GM18867 (cell line): Measurements from ENCODE around the gene VASP.

ENCODE experiments used
- ATAC-seq: cut with Tn5 transposase; IDR thresholded peaks from one replicate; pipeline ENCODE4 v1.9.1; 2021; ENCODE audit warnings: mild to moderate bottlenecking, moderate library complexity; ENCODE audit not compliant: unreplicated experiment

The VASP gene

DNA sequence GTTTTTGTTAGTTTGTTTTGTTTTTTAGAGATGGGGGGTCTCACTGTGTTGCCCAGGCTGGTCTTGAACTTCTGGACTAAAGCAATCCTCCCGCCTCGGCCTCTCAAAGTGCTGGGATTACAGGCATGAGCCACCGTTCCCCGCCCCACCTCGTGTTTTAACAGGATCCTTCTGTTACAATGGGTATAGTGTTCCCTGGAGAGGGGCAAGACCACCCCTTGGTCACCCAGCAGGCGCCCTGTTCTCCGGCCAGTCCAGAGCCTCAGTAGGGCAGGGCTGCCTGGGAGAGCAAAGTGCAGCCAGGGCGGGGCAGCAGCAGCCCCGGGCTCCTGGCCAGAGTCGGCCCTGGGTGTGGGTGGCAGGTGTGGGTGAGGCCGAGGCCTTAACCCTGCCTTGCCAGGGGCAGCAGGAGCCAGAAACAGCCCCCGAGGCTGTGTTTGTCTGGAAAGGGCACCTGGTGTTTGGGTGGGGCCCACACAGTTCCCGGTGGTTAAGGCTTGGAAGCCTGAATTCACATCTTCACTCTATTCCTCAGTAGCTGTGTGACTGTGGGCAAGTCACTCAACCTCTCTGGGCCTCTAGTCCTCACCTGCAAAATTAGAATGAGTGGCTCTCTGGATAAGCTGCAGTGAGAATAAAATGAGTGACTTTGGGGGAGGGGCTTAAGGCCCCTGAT lies 7.2 kb downstream of the VASP start:
- ATAC-seq: no peak

DNA sequence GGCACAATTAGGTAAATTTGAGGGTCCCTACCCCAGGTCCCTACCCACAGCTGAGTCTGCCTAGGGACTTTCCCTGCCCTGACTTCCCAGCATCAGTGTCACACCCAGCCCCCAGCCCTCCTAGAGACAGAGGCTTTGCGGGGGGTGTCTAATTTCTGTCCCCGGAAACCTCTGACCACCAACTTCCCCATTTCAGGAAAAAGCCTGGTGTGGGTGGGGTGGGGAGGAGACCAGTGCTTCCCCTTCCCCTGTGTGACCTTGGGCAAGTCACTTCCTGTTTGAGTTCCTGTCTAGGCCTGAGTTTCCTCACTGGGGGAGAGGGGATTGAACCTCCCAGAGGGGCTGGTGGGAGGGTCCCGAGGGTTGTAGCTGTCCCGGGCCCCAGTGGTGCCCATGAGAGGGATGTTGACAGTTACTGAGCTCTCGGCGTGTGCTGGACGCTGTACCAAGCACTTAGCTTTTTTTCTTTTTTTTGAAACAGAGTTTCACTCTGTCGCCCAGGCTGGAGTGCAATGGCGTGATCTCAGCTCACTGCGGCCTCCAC lies 7.9 kb downstream of the VASP start:
- ATAC-seq: no peak

DNA sequence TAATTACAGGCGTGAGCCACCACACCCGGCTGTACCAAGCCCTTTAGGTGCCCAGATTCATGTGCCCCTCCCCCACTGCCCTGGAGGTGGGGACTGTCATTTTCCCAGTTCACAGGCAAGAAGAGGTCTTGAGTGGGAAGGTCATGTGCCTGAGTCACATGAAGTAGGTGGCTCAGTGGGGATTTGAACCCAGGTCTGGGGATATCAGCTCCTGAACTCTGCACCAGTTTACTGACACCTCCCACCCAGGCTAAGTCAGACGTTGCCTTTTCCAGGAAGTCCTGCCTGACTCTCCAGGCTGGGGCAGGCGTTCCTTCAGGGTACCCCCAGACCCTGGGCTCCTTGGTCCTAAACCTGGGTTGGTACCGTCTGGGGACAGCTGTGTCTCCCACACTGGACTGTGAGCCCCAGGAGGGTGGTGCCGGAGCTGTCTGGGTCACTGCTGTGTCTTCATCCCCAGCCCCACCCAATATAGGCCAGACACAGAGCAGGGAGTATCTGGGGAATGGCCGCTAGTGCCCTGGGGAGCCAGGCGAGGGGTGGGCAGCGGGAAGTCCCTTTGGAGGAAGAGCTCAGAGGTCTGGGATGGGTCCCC lies 8.6 kb downstream of the VASP start:
- no peak for ATAC-seq

DNA sequence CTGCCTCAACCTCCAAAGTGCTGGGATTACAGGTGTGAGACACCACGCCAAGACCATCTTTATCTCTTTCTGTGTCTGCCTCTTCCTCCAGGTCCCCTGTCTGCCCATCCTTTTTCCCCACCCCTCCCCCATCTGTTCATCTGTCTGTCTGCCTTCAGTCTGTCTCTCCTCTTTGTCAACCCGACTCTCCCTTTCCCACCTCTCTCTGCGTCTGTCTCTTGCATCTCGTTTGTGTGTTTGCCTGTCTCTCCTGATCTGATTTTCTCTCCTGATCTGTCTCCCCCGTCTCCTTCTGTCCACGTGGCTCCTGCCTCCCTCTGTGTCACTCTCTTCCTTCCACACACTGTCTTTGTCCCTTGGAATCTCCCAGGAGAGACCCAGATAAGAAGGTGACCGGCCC lies 10.0 kb downstream of the VASP start:
- no peak for ATAC-seq

DNA sequence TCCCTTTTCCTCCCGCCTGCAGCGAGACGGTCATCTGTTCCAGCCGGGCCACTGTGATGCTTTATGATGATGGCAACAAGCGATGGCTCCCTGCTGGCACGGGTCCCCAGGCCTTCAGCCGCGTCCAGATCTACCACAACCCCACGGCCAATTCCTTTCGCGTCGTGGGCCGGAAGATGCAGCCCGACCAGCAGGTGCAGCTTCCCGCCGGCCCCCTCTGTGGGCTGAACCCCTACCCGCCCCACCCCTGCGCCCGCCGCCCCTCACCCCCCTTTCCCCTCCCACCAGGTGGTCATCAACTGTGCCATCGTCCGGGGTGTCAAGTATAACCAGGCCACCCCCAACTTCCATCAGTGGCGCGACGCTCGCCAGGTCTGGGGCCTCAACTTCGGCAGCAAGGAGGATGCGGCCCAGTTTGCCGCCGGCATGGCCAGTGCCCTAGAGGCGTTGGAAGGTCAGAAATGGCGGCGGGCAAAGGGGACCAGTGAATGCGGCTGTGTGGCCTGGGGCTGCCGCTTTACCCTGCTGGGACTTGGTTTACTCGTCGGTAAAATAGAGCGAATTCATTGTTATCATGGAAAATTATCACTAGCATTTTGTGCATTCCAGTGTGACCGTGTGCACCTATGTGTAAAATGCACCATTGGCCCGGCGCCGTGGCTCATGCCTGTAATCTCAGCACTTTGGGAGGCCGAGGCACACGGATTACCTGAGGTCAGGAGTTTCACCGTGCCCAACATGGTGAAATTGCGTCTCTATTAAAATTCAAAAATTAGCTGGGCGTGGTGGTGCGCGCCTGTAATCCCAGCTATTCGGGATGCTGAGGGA lies 10.6 kb downstream of the VASP start:
- ATAC-seq: no peak

DNA sequence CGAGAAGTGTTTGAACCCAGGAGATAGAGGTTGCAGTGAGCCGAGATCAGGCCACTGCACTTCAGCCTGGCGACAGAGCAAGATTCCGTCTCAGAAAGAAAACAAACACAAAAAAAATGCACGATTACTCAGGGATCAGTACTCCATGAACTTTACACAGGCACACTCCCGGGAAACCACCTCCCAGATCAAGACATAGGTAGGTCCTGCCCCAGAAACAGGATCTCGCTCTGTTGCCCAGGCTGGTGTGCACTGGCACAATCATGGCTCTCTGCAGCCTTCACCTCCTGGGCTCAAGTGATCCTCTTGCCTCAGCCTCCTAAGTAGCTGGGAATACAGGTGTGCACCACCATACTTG lies 11.2 kb downstream of the VASP start:
- no peak for ATAC-seq

DNA sequence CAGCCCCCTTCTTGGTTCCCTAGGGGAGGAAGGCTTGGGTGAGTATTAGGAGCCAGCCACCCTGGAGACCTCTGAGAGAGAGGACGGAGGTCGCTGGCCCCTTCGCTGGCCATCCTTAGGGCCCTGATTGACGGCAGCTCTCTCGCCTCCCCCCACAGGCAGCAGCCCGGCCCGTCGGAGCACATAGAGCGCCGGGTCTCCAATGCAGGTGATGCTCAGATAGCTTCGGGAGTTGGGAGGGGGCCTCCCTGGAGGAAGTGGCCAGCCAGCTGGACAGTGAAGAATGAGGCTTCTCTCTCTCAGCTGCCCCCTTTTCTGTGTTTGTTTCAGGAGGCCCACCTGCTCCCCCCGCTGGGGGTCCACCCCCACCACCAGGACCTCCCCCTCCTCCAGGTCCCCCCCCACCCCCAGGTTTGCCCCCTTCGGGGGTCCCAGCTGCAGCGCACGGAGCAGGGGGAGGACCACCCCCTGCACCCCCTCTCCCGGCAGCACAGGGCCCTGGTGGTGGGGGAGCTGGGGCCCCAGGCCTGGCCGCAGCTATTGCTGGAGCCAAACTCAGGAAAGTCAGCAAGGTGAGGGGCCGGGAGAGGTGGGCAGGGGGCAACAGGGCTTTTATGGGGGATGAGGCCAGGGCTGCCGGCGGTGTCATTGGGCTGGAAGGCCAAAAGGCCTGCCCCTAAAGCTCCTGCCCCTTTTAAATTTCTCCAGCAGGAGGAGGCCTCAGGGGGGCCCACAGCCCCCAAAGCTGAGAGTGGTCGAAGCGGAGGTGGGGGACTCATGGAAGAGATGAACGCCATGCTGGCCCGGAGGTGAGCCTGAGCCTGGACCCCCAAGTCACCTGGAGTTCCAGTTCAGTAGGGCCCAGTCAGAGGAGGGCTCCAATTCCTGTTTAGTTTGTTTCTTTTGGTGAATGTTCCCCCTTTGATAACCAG lies 15.0 kb downstream of the VASP start:
- ATAC-seq: no peak

DNA sequence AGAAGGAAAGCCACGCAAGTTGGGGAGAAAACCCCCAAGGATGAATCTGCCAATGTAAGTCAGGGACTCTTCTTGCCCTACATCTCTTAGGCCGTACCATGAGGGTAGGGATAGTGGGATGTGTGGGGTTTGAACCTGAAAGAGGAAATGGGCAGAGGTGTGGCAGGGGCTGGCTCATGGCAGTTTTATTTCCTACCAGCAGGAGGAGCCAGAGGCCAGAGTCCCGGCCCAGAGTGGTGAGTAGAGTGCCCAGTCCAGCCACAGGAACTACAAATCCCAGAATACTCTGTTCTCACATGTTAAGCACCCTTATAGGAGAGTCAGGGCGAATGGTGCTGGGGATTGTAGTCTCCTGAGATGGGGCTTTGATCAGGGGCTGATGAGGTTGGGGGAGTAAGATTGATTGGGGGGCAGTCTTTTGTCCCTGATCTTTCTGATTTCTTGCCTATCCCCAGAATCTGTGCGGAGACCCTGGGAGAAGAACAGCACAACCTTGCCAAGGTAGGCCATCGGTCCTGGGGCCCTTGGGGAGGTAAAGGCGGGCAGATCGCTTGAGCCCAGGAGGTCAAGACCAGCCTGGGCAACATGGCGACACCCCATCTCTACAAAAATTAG lies 16.5 kb downstream of the VASP start:
- ATAC-seq: peak; percentile 78

DNA sequence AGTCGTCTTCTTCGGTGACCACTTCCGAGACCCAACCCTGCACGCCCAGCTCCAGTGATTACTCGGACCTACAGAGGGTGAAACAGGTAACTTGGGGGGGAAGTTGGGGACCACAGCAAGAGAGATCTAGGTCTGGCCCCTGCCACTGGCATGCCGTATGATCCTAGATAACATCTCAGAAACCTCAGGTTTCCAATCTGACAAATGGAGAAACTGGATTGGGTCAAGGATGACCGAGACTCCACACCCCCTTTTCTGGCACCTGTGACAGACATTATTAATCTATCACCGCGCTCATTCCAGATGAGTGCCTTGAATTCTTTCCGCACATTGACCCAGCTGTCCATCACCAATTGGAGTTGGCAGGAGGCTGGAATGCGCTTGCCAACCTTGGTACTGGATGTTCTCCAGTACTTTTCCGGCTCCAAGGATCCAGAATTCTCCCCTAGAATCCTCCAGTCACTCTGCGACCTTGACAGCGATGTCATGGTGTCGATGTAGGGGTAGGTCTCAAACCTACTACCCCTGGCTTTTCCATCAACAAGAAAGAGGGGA lies 17.4 kb downstream of the VASP start:
- ATAC-seq: no peak

DNA sequence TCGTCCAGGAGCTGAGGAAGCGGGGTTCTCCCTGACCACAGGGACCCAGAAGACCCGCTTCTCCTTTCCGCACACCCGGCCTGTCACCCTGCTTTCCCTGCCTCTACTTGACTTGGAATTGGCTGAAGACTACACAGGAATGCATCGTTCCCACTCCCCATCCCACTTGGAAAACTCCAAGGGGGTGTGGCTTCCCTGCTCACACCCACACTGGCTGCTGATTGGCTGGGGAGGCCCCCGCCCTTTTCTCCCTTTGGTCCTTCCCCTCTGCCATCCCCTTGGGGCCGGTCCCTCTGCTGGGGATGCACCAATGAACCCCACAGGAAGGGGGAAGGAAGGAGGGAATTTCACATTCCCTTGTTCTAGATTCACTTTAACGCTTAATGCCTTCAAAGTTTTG lies 18.9 kb downstream of the VASP start:
- no peak for ATAC-seq

DNA sequence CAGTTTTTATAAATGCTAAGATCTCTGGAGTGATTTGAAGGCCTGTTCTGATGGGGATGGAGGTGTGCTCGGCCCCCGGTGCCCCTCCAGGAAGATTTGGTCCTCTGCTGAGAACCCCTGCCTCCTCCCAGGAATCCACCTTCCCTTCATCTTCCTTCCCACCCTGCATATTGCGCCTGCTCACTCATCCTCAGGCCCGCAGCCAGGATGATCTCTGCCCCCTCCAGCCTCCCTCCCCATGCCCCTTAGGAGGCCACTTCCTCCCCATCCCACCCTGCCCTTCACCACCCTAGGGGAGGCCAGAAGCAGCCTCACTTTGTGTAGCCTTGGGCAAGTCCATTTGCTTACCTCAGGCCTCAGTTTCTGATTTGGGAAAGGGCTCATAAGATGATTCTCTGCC lies 19.7 kb downstream of the VASP start:
- ATAC-seq: no peak

DNA sequence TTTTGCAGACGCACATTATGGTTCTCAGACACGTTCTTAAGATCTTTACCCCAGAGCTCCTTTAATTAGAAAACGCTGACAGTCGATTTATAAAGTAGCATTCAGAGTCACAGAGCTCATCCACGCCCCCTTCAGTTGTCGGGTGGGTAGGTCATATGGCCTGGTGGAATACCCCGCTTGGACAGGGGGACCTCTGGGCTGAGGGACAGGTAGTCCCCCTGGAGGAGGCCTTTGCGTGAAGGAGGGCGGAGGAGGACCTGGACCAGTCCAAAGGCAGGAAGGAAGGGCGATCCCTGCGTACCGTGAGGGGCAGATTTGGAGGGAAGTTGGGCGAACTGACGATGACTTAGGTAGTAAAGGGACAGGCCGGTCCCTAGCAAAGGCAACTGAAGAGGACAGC lies 20.5 kb downstream of the VASP start:
- no peak for ATAC-seq

DNA sequence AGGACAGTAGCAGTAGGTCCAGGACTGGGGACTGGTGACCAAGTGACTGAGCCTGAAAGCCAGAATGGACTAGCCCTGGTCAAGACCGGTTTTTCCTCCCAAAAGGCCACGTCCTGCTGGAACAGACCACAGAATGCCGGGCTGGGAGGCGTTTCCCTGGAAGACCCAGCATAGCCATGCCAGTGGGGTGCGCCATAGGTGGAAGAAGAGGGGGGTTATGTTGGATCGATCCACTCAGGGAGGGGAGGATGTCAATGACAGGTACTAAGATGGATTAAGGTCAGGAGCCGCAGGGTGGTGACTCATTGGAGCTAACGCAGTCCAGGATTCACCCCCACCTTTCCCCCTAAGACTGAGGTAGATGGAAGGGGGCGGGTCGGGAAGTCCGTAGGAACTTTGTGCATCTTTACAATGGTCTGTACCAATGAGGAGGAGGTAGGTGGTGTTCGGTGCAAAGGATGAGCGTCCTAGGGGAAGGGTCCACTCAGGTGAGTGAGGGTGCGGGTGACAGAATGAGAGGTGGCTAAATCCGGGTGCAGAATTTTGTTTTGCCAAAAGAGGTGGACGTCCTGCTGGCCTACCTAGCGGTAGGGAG lies 21.0 kb downstream of the VASP start:
- ATAC-seq: no peak

DNA sequence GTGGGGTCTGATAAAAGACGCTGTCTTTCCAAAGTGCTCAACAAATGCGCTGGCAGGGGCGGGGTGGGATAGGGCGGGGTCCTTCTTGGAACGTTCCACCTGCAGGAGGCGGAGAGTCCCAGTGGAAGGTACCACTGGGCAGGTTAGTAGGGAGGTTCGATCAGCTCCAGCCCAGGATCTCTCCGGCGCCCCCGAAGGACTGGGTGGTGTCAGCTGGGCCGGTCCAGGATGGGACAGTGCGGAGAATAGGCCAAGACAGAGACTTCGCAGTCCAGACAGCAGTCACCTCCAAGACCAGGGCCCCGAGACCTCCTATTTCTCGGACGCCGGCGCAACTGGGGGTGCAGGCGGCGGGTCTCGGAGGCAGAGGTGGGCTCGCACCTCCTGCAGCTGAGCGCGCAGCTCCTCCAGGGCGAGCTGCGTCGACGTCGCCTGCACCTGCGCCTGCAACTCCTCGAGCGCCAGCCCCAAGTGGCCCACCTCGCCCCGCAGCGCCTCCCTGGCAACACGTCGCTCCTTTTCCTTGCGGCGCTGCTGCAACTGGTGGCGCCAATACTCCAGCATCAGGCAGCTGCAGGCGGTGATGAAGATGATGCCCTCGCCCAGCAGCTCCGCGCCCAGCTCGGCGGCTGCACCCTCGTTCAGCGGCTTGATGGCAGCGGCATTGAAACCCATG lies 21.6 kb downstream of the VASP start:
- ATAC-seq: no peak

DNA sequence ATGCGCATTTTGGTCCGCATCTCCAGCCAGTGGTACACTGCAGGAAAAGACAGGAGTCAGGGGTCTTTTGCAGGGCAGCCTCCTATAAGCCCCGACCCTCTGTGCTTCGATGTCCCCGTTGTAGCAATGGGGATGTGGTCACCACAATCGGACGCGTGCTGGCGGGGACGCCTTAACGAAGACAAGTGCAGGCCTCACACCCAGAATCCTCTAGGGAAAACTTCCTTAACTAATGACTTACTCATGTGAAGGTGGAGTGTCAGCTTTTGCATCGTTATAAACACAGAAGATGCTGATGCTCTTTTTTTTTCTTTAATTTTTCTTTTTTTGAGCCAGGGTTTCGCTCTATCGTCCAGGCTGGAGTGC lies 22.1 kb downstream of the VASP start:
- no peak for ATAC-seq

DNA sequence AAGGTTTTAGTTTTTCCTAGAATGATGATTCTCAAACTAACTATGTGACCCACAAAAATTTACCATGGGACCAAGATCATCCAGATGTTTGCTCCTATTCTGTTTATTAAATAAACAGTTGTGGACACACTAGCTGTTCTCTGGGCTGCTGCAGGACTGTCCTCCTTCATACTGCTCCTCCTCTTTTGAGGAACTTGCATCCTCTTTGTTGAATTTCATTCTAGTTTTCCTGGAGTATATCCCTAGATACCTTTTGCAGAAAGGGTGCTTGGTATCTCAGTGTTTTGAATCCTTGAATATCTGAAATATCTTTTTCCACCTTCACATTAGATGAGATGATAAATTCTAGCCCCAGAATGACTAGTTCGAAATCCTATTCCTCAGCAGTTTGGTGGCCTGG lies 24.1 kb downstream of the VASP start:
- ATAC-seq: no peak

DNA sequence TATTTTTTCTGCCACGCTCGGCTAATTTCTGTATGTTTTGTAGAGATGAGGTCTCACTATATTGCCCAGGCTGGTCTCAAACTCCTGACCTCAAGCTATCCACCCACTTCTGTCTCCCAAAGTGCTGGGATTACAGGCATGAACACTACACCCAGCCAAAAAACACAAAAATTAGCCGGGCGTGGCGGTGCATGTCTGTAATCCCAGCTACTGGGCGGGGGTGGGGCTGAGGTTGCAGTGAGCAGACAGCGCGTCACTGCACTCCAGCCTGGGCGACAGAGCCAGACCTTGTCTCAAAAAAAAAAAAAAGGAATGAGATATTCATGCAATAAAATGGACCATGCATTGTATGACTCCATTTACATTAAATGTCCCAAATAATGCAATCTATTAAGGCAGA lies 32.2 kb downstream of the VASP start:
- no peak for ATAC-seq

DNA sequence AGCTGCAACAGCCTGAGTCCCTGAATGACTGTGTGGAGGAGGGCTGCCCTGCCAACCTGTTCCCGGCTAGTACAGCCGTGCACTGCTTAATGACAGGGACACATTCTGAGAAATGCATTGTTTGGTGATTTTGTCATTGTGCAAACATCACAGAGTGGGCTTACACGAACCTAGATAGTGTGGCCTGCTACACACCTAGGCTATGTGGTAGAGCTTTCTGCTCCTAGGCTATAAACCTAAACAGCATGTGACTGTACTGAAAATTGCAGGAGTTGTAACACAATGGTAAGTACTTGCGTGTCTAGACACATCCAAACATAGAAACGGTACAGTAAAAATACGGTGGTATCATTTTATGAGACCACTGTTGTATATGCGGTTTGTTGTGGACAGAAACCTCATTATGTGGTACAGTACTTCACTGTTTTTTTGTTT lies 35.0 kb downstream of the VASP start:
- ATAC-seq: no peak

DNA sequence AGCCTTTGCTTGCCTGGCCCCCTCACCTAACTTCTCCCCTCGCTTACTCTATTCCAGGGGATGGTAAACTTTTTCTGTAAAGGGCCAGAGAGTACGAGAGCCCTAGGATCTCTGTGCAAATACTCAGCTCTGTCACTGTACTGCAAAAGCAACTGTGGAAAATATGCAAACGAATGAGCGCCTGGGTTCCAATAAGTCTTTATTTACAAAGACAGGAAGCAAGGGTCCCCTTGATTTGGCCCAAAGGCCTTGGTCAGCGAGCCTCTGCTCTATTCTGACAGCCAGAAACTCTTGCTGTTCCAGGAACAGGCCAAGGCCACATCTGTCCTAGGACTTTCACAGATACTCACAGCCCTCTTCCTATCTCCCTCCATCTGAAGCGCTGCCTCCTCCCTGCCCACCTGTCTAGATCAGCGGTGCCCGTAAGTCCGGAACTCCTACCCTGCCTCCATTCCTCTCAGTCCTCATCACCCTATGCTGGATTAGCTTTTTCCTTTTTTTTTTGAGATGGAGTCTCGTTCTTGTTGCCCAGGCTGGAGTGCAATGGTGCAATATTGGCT lies 40.0 kb downstream of the VASP start:
- no peak for ATAC-seq
